HepG2 (cell line): ENCODE data around the gene STIP1. TPM values are rescaled to one million over a fixed set of nuclear protein-coding genes. Genes with fewer than 3 reads are reported as not detected.
A peak's percentile ranks its signal among the peaks of the same experiment; 100 is the strongest.

Experiments
- CSRNP2 ChIP-seq: sonication (generic); formaldehyde crosslinking; conservative IDR thresholded peaks from 2 replicates; pipeline ENCODE4 v1.8.0; 2022; ENCODE audit warnings: low read depth, missing genetic modification reagents
- DNMT3B ChIP-seq: conservative IDR thresholded peaks from 2 replicates; pipeline ENCODE4 v1.6.1; 2016; ENCODE audit warnings: missing biosample characterization, control low read depth
- FOXP4 ChIP-seq: sonication (generic); formaldehyde crosslinking; IDR thresholded peaks from 2 replicates; pipeline ENCODE4 v1.4.0; 2020; ENCODE audit warnings: missing genetic modification reagents
- KAT8 ChIP-seq: IDR thresholded peaks from 2 replicates; pipeline ENCODE4 v1.6.1; 2016; ENCODE audit warnings: missing genetic modification reagents, missing compliant biosample characterization
- MAFG ChIP-seq: sonication (generic); formaldehyde crosslinking; IDR thresholded peaks from 2 replicates; pipeline ENCODE4 v1.5.1; 2020; ENCODE audit warnings: mild to moderate bottlenecking, missing genetic modification reagents
- PPARG ChIP-seq: conservative IDR thresholded peaks from 2 replicates; pipeline ENCODE4 v1.6.1; 2016; ENCODE audit warnings: missing biosample characterization, missing genetic modification reagents
- RXRB ChIP-seq: IDR thresholded peaks from 2 replicates; pipeline ENCODE4 v1.6.1; 2016; ENCODE audit warnings: borderline replicate concordance, missing genetic modification reagents, missing compliant biosample characterization
- ZNF138 ChIP-seq: sonication (generic); formaldehyde crosslinking; IDR thresholded peaks from 2 replicates; pipeline ENCODE4 v1.5.0; 2020; ENCODE audit warnings: mild to moderate bottlenecking, low read depth, missing genetic modification reagents
- ZNF335 ChIP-seq: sonication (generic); formaldehyde crosslinking; IDR thresholded peaks from 2 replicates; pipeline ENCODE4 v1.4.0; 2020; ENCODE audit warnings: missing genetic modification reagents
- ZNF350 ChIP-seq: sonication (generic); formaldehyde crosslinking; IDR thresholded peaks from 2 replicates; pipeline ENCODE4 v1.4.0; 2020; ENCODE audit warnings: mild to moderate bottlenecking, low read depth, missing genetic modification reagents, borderline replicate concordance
- ZNF703 ChIP-seq: sonication (generic); formaldehyde crosslinking; IDR thresholded peaks from 2 replicates; pipeline ENCODE4 v1.5.1; 2020; ENCODE audit warnings: missing genetic modification reagents, mild to moderate bottlenecking, moderate library complexity, borderline replicate concordance
- ZNF747 ChIP-seq: sonication (generic); formaldehyde crosslinking; IDR thresholded peaks from 2 replicates; pipeline ENCODE4 v1.8.1; 2023; ENCODE audit warnings: missing genetic modification reagents, mild to moderate bottlenecking, borderline replicate concordance
- ZSCAN12 ChIP-seq: sonication (generic); formaldehyde crosslinking; IDR thresholded peaks from 2 replicates; pipeline ENCODE4 v1.9.0; 2021; ENCODE audit warnings: mild to moderate bottlenecking, missing genetic modification reagents
- ZSCAN9 ChIP-seq: IDR thresholded peaks from 2 replicates; pipeline ENCODE4 v1.6.1; 2016; ENCODE audit warnings: borderline replicate concordance
- ZUFSP ChIP-seq: sonication (generic); formaldehyde crosslinking; IDR thresholded peaks from 2 replicates; pipeline ENCODE4 v1.9.0; 2021; ENCODE audit warnings: missing genetic modification reagents, mild to moderate bottlenecking, borderline replicate concordance
- polyA plus RNA-seq, 8 experiments: library from polyadenylated mRNA; depleted of rRNA in 3 of 8; stranded (reverse) in 7 of 8; unstranded in 1 of 8; fragments of >200 nt; fragmentation: Illumina TruSeq in 4 of 8; extraction: Trizol in 4 of 8; gene quantifications; 2 replicates each; pipeline versions ENCODE4 v1.2.1 to v1.2.3, GENCODE V29; 2011 to 2016; ENCODE audit warnings: low read depth in 4 of 8, missing spikeins in 1 of 8, mixed read lengths in 1 of 8; ENCODE audit not compliant: insufficient read depth in 1 of 8
- total RNA-seq, 5 experiments: library from RNA; depleted of rRNA; stranded (reverse); fragments of >200 nt; fragmentation: Illumina TruSeq; extraction: Trizol; gene quantifications; 2 replicates each; pipeline ENCODE4 v1.2.3, GENCODE V29; 2016; ENCODE audit warnings: low read depth in 1 of 5
- TF ChIP-seq, protein P1 (sequence below): sonication (generic); formaldehyde crosslinking; IDR thresholded peaks from 2 replicates; pipeline ENCODE4 v1.4.0; 2020; ENCODE audit warnings: missing genetic modification reagents

STIP1 gene
- total and polyA plus RNA-seq, 2 of the 13 experiments (the other 11 are each of a cell fraction or from before 2014, with no cell fraction given) = 81.1 to 217 TPM

DNA sequence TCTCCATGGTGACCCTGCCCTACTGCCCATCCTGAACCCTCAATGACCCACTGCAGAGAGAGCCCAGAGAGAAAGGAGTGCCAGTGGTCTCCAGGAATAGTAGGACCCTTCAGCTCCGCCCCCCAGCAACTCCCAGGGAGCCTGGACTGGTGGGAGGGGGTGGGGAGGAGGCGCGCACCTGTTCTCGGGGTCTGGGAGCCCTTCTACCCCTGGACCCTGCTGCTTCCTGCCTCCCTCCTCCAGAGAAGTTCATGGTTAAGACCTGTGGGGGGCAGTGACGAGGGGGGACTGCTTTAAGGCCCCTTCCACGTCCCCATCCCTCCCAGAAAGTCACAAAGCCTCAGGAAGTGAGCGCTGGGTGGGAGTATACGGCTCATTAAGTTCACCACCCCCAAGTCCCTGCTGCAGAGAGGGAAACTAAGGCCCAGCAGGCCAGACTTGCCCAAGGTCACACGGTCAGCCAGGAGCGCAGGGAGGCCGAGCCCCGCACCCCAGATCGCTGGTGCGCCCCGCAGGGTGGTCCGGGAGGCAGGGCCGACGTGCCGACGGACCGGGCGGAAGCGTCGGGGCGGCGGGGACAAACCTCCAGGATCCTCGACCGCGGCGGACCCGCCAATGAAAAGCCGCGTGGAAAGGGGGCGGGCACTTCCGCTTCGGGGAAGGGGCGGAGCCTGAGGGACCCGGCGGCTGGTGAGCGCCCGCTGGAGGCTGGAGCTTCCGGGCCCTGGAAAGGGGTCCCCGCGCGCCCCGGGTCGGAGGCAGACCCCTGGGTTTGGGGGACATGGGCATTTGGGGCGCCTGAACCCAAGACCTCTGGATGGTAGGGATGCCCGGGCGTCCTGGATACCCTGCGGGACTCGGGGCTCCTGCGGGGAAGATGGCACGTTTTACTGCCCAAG, 39.9 kb downstream of the STIP1 start, which contains the start of the genes NUDT22 and TRPT1 (continued):
- TF ChIP-seq PPARG (CRISPR knock-in tag) = peak; percentile 24; the same call in 1 of the 2 replicates
- TF ChIP-seq ZSCAN9 (CRISPR knock-in tag) = no peak
- no peak for TF ChIP-seq ZNF335 (CRISPR knock-in tag)
- TF ChIP-seq MAFG (CRISPR knock-in tag) = no peak
- TF ChIP-seq KAT8 (CRISPR knock-in tag) = peak; percentile 86
- TF ChIP-seq ZSCAN12 (CRISPR knock-in tag) = no peak
- peak; percentile 66; the same call in 1 of the 2 replicates for TF ChIP-seq ZNF703 (CRISPR knock-in tag)
- TF ChIP-seq RXRB (CRISPR knock-in tag) = peak; percentile 65
- TF ChIP-seq ZNF747 (CRISPR knock-in tag) = peak; percentile 29; the same call in 1 of the 2 replicates
- no peak for TF ChIP-seq CSRNP2 (CRISPR knock-in tag)
- peak; percentile 40; the same call in 1 of the 2 replicates for TF ChIP-seq ZNF350 (CRISPR knock-in tag)
- TF ChIP-seq DNMT3B (CRISPR knock-in tag) = no peak
- no peak for TF ChIP-seq ZUFSP (CRISPR knock-in tag)
- no peak for TF ChIP-seq ZNF138
- peak; percentile 32; the same call in 1 of the 2 replicates for TF ChIP-seq FOXP4 (CRISPR knock-in tag)
- TF ChIP-seq, protein P1, sequence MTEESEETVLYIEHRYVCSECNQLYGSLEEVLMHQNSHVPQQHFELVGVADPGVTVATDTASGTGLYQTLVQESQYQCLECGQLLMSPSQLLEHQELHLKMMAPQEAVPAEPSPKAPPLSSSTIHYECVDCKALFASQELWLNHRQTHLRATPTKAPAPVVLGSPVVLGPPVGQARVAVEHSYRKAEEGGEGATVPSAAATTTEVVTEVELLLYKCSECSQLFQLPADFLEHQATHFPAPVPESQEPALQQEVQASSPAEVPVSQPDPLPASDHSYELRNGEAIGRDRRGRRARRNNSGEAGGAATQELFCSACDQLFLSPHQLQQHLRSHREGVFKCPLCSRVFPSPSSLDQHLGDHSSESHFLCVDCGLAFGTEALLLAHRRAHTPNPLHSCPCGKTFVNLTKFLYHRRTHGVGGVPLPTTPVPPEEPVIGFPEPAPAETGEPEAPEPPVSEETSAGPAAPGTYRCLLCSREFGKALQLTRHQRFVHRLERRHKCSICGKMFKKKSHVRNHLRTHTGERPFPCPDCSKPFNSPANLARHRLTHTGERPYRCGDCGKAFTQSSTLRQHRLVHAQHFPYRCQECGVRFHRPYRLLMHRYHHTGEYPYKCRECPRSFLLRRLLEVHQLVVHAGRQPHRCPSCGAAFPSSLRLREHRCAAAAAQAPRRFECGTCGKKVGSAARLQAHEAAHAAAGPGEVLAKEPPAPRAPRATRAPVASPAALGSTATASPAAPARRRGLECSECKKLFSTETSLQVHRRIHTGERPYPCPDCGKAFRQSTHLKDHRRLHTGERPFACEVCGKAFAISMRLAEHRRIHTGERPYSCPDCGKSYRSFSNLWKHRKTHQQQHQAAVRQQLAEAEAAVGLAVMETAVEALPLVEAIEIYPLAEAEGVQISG (CRISPR knock-in tag) = peak; percentile 82
